Lower lobe of right lung (tissue), 2 donors: ENCODE measurements around the gene TM9SF4. TPM values are rescaled to one million over a fixed set of nuclear protein-coding genes. Genes with fewer than 3 reads are reported as not detected.
A peak's percentile ranks its signal among the peaks of the same experiment; 100 is the strongest.

Experiments
- ATAC-seq, 2 donors: fragments of 200-7000 bp; cut with Tn5 transposase; one replicate each; pipeline ENCODE4 v1.9.1; 2020 to 2022; ENCODE audit warnings: mild to moderate bottlenecking in 2 of 2, moderate library complexity in 2 of 2
- DNase-seq: peaks from one replicate; pipeline ENCODE4 v3.0.0-alpha.2; 2020
- H3K27ac ChIP-seq: fragments of 200-600 bp; one replicate; pipeline ENCODE4 v1.8.0; 2022
- H3K27me3 ChIP-seq: fragments of 200-600 bp; one replicate; pipeline ENCODE4 v1.8.0; 2022; ENCODE audit warnings: low read depth
- H3K36me3 ChIP-seq: fragments of 200-600 bp; one replicate; pipeline ENCODE4 v1.8.0; 2022; ENCODE audit warnings: mild to moderate bottlenecking
- H3K4me1 ChIP-seq: fragments of 200-600 bp; one replicate; pipeline ENCODE4 v1.8.0; 2022
- H3K4me3 ChIP-seq: fragments of 200-600 bp; one replicate; pipeline ENCODE4 v1.8.0; 2022; ENCODE audit warnings: mild to moderate bottlenecking
- H3K9me3 ChIP-seq: fragments of 200-600 bp; one replicate; pipeline ENCODE4 v1.8.0; 2022
- intact Hi-C: fragments of 100-400 bp; cut with DNase I; formaldehyde crosslinking; loops from one replicate; pipeline ENCODE4 v1.11.0; 2022
- total RNA-seq: library from RNA; stranded (reverse); fragmentation: NEBNext Ultra II Directional; extraction: Animal tissue kit (Norgen Biotek cat#: 25700); gene quantifications from one replicate; pipeline ENCODE4 v1.2.1, GENCODE V29; 2021
- TF ChIP-seq, protein P1 (sequence below): fragments of 200-600 bp; IDR thresholded peaks from one replicate; pipeline ENCODE4 v1.8.0; 2022; ENCODE audit warnings: antibody characterized with exemption, mild to moderate bottlenecking
- donor health status: DM: no; HTN: yes; CAD: no; lungs with severe emphysema.

The TM9SF4 gene
- total RNA-seq, 1 donor from 2014 or later: 49.7 TPM

DNA sequence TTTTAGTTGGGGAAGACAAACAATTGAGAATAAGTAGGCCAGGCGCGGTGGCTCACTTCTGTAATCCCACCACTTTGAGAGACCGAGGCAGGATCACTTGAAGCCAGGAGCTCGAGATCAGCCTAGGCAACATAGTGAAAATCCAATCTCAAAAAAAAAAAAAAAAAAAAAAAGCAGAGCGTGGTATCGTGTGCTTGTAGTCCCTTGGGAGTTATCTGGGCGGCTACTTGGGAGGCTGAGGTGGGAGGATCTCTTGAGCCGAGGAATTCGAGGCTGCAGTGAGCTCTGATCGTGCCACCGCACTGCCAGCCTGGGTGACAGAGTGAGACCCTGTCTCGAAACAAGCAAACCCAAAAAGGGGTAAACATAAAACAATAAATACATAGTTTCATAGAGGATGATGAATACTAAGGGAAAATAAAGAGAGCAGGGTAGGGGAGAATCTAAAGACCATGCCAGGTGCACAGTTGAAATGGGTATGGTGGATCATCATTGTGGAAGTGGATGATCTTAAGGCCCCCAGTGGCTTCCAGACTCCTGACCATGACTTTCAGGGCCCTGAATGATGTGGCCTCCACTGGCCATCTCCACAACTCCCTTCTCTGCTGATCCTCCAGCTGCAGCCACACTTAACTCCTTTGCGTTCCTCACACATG is 99.1 kb downstream of the TM9SF4 start:
- Histone ChIP-seq H3K27ac (no peak overlapping the region), H3K4me3 (peak overlapping the region; percentile 96), H3K27me3 (no peaks in the 10 kb centered on the region), H3K4me1 (peaks cover 46% of the 10 kb centered on the region), H3K36me3 (peaks cover 28% of the 10 kb centered on the region), H3K9me3 (no peaks in the 10 kb centered on the region)
- intact Hi-C loops: no loop called here
- no peak for DNase-seq
- no peak for ATAC-seq
- TF ChIP-seq, protein P1, sequence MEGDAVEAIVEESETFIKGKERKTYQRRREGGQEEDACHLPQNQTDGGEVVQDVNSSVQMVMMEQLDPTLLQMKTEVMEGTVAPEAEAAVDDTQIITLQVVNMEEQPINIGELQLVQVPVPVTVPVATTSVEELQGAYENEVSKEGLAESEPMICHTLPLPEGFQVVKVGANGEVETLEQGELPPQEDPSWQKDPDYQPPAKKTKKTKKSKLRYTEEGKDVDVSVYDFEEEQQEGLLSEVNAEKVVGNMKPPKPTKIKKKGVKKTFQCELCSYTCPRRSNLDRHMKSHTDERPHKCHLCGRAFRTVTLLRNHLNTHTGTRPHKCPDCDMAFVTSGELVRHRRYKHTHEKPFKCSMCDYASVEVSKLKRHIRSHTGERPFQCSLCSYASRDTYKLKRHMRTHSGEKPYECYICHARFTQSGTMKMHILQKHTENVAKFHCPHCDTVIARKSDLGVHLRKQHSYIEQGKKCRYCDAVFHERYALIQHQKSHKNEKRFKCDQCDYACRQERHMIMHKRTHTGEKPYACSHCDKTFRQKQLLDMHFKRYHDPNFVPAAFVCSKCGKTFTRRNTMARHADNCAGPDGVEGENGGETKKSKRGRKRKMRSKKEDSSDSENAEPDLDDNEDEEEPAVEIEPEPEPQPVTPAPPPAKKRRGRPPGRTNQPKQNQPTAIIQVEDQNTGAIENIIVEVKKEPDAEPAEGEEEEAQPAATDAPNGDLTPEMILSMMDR: no peak

DNA sequence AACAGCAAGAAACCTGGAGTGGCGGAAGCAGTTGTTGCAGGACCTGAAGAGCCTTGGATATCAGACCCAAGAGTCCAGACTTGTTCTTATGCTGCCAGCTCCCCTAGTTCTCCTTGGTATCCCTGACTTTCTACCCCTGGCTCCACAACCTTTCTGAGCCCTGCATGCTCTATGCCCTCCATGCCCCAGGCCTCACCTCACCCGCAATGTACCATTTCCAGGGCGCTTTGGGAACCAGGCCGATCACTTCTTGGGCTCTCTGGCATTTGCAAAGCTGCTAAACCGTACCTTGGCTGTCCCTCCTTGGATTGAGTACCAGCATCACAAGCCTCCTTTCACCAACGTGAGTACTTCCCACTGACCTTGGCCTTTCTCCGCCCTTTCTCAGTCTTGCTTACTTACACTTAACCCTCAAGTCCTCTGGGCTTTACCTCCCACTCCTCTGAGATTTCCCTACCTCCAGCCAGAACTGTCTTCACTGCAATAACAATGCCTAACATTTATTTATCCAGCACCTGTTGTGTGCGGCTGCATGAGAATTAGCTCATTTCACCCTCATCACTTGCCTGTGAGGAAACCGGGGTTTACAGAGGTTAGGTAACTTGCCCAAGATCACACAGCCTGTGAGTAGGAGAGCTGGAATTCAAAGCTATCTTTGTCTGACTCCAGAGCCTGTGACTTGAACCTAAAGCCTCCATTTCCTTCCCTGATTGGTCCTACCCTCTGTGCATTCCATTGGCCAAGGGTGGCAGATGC is 100.5 kb downstream of the TM9SF4 start:
- H3K27ac ChIP-seq: no peak overlapping the region
- TF ChIP-seq, protein P1: no peak
- intact Hi-C loops: no loop called here

DNA sequence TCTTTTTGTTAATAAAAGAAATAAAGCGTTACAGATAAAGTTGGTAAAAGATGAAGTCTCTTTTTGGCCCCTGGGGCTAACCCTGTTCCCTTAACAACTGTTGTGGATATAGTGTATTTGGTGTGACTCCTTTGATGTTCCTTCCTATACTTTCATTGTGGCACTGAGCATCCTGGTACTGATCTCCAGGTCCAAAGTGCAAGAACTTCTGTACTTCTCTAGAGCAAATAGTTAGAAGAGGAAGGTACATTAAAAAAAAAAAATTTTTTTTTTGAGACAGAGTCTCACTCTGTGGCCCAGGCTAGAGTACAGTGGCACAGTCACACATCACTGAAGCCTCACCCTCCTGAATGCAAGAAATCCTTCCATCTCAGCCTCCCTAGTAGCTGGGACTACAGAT is 104.4 kb downstream of the TM9SF4 start:
- intact Hi-C loops: no loop called here
- TF ChIP-seq, protein P1: no peak
- Histone ChIP-seq H3K9me3 (no peaks in the 10 kb centered on the region), H3K36me3 (peaks cover 73% of the 10 kb centered on the region), H3K4me1 (peaks cover 3% of the 10 kb centered on the region), H3K27ac (no peak overlapping the region), H3K4me3 (no peak overlapping the region), H3K27me3 (no peaks in the 10 kb centered on the region)
- no peak for DNase-seq
- ATAC-seq: no peak

More for the DNA sequence above, 100.5 kb downstream of the TM9SF4 start:
- no peak for ATAC-seq
- Histone ChIP-seq H3K4me3 (no peak overlapping the region), H3K4me1 (peaks cover 32% of the 10 kb centered on the region), H3K9me3 (no peaks in the 10 kb centered on the region), H3K27me3 (no peaks in the 10 kb centered on the region), H3K36me3 (peaks cover 40% of the 10 kb centered on the region)
- no peak for DNase-seq

DNA sequence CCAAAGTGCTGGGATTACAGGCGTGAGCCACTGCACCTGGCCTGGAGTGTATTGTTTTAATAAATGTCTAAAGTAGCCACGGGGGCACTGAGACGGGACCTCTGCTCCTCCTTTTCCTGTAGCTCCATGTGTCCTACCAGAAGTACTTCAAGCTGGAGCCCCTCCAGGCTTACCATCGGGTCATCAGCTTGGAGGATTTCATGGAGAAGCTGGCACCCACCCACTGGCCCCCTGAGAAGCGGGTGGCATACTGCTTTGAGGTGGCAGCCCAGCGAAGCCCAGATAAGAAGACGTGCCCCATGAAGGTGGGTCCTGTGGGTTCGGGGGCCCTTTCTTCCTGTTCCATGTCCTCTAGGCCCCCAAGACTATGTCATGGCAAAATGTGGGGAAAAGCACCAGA is 105.6 kb downstream of the TM9SF4 start:
- ATAC-seq (no peak), DNase-seq (no peak)
- Histone ChIP-seq H3K4me1 (no peaks in the 10 kb centered on the region), H3K36me3 (peaks cover 76% of the 10 kb centered on the region), H3K27me3 (no peaks in the 10 kb centered on the region), H3K27ac (no peak overlapping the region), H3K9me3 (no peaks in the 10 kb centered on the region), H3K4me3 (no peak overlapping the region)
- TF ChIP-seq, protein P1: no peak
- intact Hi-C loops: no loop called here

DNA sequence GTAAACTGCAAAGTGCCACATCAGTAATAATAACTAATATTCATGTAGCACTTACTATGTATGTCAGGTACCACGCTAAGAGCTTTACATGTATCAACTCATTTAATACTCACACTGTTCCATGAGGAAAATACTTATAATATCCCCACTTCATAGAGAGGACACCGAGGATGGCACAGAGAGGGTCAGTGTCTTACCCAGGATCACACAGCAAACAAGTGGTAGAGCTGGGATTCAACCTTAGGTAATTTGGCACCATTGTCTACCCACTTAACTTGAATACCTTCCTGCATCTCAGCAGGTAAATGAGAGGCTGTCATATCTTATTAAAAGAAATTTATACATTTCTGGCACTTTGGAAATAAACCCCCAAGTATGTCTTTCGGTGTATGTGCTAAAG is 106.2 kb downstream of the TM9SF4 start:
- no peak overlapping the region for H3K4me3 ChIP-seq
- no peaks in the 10 kb centered on the region for H3K4me1 ChIP-seq
- DNase-seq (no peak), ATAC-seq (no peak)
- no peak overlapping the region for H3K27ac ChIP-seq
- peaks cover 76% of the 10 kb centered on the region for H3K36me3 ChIP-seq
- intact Hi-C loops: no loop called here
- TF ChIP-seq, protein P1: no peak
- no peaks in the 10 kb centered on the region for H3K27me3 ChIP-seq
- no peaks in the 10 kb centered on the region for H3K9me3 ChIP-seq
